HL-60 (cell line): ENCODE data around the gene CKAP2L.

Source experiments
- DNase-seq, 2 experiments: peaks; one replicate each; pipeline ENCODE4 v3.0.0-alpha.2; 2010 to 2020; ENCODE audit warnings: low read depth in 1 of 2, low spot score in 1 of 2
- H3K27ac ChIP-seq: fragments of 250-450 bp; sonication (Bioruptor Pico); replicated peaks from 2 replicates; pipeline ENCODE4 v1.5.1; 2020; ENCODE audit warnings: mild to moderate bottlenecking, moderate library complexity
- H3K27me3 ChIP-seq: fragments of 250-450 bp; sonication (Bioruptor Pico); 2 replicates; pipeline ENCODE4 v1.5.1; 2021; ENCODE audit warnings: mild to moderate bottlenecking, moderate library complexity; ENCODE audit not compliant: insufficient read depth, poor library complexity, severe bottlenecking
- H3K4me3 ChIP-seq: replicated peaks from 2 replicates; pipeline ENCODE4 v1.5.1; 2011; ENCODE audit warnings: mild to moderate bottlenecking, control low read depth, low read length; ENCODE audit not compliant: insufficient read depth
- CTCF ChIP-seq: IDR thresholded peaks from one replicate; pipeline ENCODE4 v1.5.1; 2011; ENCODE audit warnings: low read length, control low read depth, inconsistent platforms; ENCODE audit not compliant: insufficient read depth
- GABPA ChIP-seq: IDR thresholded peaks from 2 replicates; pipeline ENCODE4 v1.6.1; 2012; ENCODE audit warnings: low read depth
- POLR2AphosphoS5 ChIP-seq: IDR thresholded peaks from 2 replicates; pipeline ENCODE4 v1.6.1; 2012; ENCODE audit warnings: low read depth
- REST ChIP-seq: IDR thresholded peaks from 2 replicates; pipeline ENCODE4 v1.6.1; 2012; ENCODE audit warnings: low read depth; ENCODE audit not compliant: insufficient replicate concordance
- SPI1 ChIP-seq: IDR thresholded peaks from 2 replicates; pipeline ENCODE4 v1.6.1; 2012; ENCODE audit warnings: low read depth, mild to moderate bottlenecking, borderline replicate concordance
- long read RNA-seq: library from polyadenylated mRNA; unstranded; transcript quantifications from one replicate; pipeline ENCODE4 v2.0.0, GENCODE V29; 2020

Gene CKAP2L, protein sequence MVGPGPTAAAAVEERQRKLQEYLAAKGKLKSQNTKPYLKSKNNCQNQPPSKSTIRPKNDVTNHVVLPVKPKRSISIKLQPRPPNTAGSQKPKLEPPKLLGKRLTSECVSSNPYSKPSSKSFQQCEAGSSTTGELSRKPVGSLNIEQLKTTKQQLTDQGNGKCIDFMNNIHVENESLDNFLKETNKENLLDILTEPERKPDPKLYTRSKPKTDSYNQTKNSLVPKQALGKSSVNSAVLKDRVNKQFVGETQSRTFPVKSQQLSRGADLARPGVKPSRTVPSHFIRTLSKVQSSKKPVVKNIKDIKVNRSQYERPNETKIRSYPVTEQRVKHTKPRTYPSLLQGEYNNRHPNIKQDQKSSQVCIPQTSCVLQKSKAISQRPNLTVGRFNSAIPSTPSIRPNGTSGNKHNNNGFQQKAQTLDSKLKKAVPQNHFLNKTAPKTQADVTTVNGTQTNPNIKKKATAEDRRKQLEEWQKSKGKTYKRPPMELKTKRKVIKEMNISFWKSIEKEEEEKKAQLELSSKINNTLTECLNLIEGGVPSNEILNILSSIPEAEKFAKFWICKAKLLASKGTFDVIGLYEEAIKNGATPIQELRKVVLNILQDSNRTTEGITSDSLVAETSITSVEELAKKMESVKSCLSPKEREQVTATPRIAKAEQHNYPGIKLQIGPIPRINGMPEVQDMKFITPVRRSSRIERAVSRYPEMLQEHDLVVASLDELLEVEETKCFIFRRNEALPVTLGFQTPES
- long read RNA-seq, full-length matches to known transcripts: 41 of 205 reads
- long read RNA-seq, partial matches to known transcripts: 157 of 205 reads
- long read RNA-seq, other reads (novel, unspliced or antisense): 7 of 205 reads

DNA sequence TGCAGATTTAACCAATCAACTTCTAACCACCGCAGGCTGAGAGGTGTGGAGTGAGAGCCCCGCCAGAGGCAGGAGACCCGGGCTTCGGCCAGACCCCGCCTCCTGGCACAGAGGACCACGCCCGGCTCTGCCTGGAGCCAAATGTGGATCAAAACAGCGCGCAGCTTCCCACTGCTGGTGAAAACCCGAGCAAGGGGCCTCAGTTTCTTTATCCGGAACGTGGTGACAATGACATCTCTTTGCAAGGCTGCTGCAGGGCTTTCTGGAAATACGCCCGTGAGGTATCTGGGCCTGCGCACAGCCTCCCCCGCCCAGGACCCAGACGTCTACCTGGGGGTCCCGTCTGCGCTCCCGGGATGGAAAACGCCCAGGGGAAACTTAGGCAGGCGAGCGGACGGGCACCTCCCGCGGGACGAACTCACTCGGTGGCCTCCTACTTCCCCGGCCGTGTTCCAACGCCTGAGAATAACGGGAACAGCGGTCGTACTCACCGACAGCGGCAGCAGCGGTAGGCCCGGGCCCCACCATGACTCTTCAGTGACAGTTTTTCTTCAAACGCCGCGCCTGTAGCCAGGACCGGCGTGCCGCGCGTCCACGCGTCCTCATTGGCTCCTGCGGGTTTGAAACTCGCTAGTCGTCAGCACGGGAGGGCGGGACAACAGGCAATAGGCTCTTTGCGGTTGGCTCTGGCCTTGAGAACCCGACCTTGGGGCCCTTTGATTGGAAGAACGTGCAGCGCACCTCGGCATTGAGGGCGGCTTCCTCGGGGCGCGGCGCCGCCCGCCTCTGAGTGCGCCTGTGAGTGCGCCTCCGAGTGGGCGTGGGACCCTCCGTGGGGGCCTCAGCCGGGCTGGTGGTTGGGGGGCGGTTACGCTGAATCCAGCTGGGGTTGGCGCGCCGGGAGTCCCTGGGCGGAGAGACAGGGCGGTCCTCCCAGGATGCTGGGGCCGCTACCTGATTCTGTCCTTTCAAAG, at the start of gene CKAP2L:
Gene CKAP2L (minus strand): TSS at position 539 of the 974 bp plus-strand sequence. CDS start 11 bp downstream, at position 528.
- Histone ChIP-seq H3K27ac (peak within 1 kb of the TSS; percentile 76), H3K27me3 (no peaks in the 10 kb centered on the region), H3K4me3 (peak within 1 kb of the TSS; percentile 85)
- DNase-seq: peak; percentile 92 to 99
- TF ChIP-seq SPI1 (no peak), GABPA (no peak), POLR2AphosphoS5 (peak; percentile 43; the same call in 1 of the 2 replicates)

GRCh38 chr2:112813280-112813966, 49.0 kb upstream of the CKAP2L start:
- Histone ChIP-seq H3K27me3 (no peaks in the 10 kb centered on the region), H3K27ac (no peak overlapping the region), H3K4me3 (no peak overlapping the region)
- DNase-seq: no peak
- TF ChIP-seq POLR2AphosphoS5 (no peak), REST (no peak), GABPA (no peak), CTCF (no peak), SPI1 (no peak)

DNA sequence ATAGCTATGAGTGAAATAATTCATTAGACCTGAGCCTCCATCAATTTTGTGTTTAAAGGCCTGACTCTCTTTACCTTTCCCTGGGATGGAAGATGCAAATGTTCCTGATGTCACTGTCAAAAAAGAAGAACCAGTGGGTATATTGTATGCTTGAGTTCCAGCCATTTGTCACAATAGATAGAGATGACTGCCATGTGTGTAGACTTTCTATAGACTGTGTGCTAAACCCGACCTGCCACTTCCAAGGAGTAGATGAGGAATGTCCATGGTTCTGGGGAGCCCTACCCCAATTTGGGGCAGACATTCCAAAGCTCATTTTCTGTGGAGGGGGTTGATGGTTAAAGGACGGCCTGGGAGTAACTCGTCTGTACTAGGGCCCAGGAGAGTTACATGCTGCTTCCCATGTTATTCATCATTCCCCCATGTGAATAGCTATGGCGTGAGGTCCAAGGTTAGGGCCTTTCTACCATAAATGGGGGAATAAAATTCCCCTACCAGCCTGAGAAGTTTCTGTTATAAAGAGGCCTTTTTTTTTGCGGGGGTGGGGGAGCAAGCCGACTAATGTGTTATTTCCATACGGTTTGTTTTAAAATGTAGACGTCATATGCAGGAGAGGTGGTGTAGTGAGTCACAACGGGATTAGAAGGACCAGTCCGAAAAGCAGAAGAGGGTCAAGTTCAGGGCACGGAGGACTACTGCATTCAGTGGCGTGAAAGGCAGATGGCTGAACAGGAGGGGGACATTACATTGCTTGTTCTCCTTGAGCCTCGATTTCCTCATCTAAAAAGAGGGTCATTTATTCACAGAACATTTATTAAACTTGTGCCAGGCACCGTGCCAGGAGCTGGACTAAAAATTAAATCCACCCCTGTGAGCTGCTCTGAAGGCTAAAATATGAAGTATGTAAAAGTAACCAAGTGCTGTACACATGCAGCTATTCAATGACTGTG, 48.2 kb upstream of the CKAP2L start:
- DNase-seq: no peak
- H3K27me3 ChIP-seq: no peaks in the 10 kb centered on the region
- no peak overlapping the region for H3K4me3 ChIP-seq
- no peak overlapping the region for H3K27ac ChIP-seq
- TF ChIP-seq REST (no peak), POLR2AphosphoS5 (no peak), GABPA (no peak), SPI1 (no peak), CTCF (no peak)
